ENCODE results near the gene GMDS.

DNA sequence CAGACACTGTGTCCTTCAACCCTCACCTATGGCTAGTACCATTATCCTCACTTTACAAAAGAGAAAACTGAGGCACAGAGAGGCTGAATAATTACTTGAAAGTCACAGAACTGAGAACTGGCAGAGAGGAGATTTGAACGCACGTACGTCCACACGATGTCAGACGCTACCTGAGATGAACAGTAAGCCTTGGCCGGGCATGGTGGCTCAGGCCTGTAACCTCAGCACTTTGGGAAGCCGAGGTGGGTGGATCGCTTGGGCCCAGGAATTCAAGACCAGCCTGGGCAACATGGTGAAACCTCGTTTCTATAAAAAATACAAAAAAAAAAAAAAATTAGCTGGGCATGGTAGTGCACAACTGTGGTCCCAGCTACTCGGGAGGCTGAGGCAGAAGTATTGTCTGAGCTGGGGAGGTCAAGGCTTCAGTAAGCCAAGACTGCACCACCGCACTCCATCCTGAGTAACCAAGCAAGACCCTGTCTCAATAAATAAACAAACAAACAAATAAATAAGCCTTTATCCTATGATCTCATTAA lies 20.5 kb downstream of the GMDS start:
- TF ChIP-seq, protein P1, sequence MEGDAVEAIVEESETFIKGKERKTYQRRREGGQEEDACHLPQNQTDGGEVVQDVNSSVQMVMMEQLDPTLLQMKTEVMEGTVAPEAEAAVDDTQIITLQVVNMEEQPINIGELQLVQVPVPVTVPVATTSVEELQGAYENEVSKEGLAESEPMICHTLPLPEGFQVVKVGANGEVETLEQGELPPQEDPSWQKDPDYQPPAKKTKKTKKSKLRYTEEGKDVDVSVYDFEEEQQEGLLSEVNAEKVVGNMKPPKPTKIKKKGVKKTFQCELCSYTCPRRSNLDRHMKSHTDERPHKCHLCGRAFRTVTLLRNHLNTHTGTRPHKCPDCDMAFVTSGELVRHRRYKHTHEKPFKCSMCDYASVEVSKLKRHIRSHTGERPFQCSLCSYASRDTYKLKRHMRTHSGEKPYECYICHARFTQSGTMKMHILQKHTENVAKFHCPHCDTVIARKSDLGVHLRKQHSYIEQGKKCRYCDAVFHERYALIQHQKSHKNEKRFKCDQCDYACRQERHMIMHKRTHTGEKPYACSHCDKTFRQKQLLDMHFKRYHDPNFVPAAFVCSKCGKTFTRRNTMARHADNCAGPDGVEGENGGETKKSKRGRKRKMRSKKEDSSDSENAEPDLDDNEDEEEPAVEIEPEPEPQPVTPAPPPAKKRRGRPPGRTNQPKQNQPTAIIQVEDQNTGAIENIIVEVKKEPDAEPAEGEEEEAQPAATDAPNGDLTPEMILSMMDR (conservative IDR thresholded peaks at IDR 0.05 in 1 of 2, IDR thresholded peaks at IDR 0.05 in 1 of 2; ENCODE audit: extremely low read depth in 1 of 2, insufficient read depth in 1 of 2, low read depth in 1 of 2, low read length in 2 of 2) = no peak
- no peak for TF ChIP-seq EZH2 (IDR thresholded peaks at IDR 0.05; ENCODE audit: borderline replicate concordance, low read length)
